Kasumi-1 (cell line): ENCODE data around the gene SOCS2.
A peak's percentile ranks its signal among the peaks of the same experiment; 100 is the strongest.

Experiments used
- DNase-seq, 2 experiments: peaks; one replicate each; lab custom pipeline; 2025; lab: John Stamatoyannopoulos, UW

The SOCS2 gene

GRCh38 chr12:93567174-93567573, 5.3 kb upstream of the SOCS2 start:
- no peak for DNase-seq

- DNase-seq: peak; percentile 23 to 29
Observed at GRCh38 chr12:93568091-93568490, 4.4 kb upstream of the SOCS2 start.

DNA sequence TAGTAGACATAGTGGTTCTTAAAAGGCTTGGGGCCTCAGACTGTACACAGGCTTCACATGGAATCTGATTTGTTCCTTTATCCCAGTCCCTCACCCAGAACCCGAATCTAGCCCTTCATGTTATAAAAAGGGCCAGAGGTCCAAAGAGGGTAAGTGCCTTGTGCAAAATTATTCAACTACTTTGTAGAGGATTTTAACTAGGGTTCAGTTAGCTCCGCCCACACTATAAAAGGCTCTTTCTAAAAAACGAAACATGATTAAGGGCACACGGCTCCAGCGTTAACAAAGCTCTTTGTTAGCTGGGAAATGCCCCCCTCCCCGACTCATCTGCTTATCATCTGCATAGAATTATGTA, 3.2 kb upstream of the SOCS2 start:
- DNase-seq: no peak

DNA sequence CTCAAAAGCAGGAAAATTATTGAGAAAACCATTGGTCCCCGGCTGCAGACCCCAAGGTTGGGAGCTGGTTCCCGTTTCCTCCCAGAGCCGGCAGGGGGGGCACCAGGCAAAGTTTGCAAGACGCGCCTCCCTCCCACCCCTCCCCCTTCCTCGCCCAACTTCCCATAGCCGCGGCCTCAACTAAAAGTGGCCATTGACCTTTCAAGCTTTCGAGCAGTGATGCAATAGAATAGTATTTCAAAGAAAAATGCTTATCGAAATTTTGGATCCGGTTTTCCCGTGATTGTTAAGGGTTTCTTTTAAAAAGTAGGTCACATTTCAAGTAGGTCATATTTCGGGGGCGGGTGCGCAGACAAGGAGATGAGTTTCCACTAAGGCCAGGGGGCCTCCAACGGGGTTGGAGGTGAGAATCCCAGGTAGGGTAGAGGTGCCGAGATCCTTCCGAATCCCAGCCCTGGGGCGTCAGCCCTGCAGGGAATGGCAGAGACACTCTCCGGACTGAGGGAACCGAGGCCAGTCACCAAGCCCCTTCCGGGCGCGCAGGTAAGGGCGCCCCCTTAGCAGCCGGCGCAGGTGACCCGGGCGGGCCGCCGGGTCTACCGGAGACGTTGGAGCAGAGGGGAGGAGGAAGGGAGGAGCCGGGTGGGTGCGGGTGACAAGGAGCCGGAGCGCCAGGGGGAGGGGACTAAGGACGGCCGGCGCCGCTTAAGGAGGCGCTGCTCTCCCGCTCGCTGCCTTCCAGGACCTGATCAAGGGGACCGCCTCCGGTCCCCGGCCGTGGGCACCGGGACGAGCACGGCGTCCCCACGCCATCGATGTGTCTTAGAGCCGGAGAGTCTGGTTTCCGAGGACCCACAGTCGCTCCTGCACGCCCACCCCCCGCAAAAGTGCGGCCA, 2.6 kb upstream of the SOCS2 start:
- DNase-seq: peak; percentile 83 to 84

GRCh38 chr12:93570552-93571364, 1.7 kb upstream of the SOCS2 start:
- peak; percentile 86 to 88 for DNase-seq

DNA sequence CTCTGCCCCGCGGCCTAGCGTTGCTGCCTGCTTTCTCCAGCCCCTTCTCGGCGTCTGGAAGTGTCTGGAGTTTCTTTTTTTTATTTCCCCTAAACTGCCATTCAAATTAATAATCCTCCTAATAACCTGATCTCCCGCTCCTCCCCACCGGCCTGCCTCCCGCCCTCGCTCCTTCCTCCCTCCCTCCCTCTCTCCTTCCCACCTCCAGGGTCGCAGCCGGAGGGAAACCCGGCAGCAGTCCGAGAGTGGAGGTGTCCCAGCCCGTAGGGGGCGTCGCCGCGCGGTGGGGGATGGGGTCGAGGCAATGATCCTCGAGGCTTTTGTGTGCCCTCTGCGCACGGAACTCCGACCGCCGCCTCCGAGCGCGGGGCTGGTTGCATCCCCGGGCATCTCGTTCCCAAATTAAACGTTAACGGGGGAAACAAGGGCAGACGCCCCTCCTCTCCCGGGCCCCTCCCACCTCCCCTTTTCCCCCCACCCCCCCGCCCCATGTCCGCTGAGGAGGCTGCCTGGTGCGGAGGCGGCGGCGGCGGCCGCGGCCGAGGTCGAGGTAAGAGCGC, 1.0 kb upstream of the SOCS2 start:
- peak; percentile 53 to 69 for DNase-seq

GRCh38 chr12:93572712-93573551, 457 bp downstream of the SOCS2 start:
- no peak for DNase-seq

DNA sequence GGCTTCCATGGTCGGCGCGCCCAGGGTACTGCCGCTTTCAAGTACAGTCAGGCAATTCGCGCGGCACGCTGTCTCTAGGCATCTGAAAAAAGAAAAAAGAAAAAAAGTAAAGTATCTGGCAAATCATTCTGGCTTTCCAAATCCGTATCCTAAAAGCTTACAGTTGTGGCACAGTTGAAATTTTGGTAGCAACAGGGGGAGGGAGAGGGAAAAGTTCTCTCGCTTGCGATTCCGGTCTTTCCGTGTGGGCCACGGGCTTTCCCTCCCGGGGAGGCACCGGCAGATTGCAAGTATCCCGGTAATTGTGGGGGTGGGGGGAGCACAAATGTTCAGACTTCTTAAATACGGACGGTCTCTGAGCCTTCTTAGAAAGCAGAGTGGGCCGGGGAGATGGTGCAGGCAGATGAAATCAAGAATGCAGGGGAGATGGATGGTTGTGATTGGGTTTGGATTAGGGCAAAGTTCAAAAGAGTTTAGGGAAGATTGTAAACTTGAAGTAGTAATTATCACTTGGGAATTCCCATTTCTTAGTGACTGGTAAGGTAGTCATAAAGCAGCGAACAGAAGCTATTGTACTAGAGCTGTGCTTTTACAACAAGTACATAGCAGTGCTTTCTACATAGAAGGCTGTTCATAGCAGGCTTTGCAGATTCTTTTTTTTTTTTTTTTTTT, 1.2 kb downstream of the SOCS2 start:
- no peak for DNase-seq

GRCh38 chr12:93577222-93577621, 4.7 kb downstream of the SOCS2 start:
- DNase-seq: no peak

- DNase-seq: no peak
Observed at GRCh38 chr12:93578221-93578620, 5.7 kb downstream of the SOCS2 start.

- no peak for DNase-seq
Observed at GRCh38 chr12:93580682-93581081, 8.2 kb downstream of the SOCS2 start.

DNA sequence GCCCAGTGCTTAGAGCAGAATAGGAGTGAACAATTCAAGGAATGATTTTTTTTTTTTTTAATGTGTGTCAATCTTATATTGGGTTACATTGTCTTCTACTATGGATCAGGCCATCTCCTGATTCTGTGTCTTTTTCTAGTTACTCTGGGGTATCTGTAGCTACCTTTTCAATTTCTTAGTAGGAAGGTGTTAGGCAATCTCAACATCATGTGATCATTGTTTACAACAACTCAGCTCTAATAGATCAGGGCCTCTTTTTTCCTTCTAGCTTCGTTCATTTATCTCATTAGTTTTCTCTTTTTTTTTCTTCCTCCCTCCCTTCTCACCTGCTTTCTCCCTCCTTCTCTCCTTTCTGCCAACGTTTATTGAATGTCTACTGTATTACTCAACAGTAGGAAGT, 8.9 kb downstream of the SOCS2 start:
- DNase-seq: no peak

DNA sequence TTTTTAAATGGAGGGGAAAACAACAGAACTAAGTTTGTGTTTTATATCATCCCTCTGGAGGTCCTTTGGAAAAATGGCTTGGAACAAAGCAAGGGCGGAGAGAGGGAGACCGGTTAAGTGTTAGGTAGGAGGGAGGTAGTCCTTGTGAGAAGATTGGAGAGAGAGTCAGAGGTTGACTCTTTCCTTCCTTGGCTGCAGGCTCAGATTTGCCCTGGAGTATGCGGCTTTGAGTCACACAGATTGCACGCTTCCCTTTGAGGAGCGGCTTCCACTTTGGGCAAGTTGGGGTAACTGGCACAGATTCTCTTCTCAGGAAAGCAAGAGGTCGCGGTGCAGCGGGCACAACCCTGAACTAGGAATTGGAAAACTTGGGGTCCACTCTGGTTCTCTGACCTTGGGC, 9.9 kb downstream of the SOCS2 start:
- no peak for DNase-seq

- DNase-seq: no peak
Observed at GRCh38 chr12:93583627-93584392, 11.3 kb downstream of the SOCS2 start.

- no peak for DNase-seq
Observed at GRCh38 chr12:93585247-93585646, 12.8 kb downstream of the SOCS2 start.

GRCh38 chr12:93587611-93588010, 15.1 kb downstream of the SOCS2 start:
- no peak for DNase-seq

DNA sequence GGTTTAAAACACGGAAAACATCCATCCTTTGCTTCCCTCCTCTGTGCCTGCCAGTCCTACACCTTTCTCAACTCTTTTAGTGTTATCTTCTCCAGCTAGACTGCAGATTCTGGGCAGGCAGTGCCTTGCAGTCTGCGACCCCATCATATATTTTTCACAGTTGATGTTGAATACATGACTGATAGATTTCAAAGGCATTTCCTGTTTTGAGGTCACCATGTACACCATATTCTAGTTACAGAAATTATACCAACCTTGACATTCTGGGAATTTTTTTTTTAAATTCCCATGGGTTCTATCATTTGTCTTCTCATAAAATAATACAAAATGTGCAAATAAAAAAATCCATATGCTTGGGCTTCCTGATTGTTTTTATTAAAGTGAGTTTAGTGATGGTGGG, 16.6 kb downstream of the SOCS2 start:
- DNase-seq: no peak

DNA sequence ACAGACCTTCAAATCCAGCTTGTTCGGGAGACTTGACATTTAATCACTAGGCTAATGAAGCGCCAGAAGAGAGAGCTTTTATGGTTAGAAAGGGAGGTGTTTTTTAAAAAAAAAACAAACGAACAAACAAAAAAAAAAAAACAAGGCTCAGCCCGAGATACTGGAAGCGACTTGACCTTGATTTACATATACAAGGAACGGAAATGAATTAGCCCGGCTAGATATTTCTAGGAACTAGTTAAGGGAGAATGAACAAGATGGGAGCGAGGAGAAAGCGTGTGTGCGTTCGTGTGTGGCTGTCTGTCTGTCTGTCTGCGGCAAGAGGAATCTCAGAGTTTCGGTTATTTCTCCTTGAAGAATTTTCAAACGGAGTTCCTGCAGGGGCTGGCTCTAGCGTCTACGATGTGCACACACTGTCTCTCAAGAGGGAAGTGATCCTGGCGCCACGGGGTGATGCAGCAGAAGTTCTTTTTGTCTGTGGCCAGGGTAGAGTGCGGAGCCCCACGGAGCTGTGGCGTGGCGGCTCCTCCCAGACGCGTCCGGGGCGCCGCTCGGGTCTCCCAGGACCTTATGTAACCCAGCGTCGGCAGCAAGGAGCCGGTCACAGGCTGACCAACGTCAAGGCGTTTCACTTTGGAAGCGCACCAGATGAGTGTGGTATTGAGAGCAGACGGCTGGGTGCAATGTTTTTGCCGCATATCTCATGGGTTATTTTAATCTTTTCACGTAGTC, 18.8 kb downstream of the SOCS2 start:
- DNase-seq: peak; percentile 79 to 81

GRCh38 chr12:93592641-93593406, 20.3 kb downstream of the SOCS2 start:
- DNase-seq: no peak
